ENCODE data around the gene KRTAP5-5. TPM values are rescaled to one million over a fixed set of nuclear protein-coding genes. Genes with fewer than 3 reads are reported as not detected.

Gene KRTAP5-5
- total and polyA plus RNA-seq, 12 donors: not detected

DNA sequence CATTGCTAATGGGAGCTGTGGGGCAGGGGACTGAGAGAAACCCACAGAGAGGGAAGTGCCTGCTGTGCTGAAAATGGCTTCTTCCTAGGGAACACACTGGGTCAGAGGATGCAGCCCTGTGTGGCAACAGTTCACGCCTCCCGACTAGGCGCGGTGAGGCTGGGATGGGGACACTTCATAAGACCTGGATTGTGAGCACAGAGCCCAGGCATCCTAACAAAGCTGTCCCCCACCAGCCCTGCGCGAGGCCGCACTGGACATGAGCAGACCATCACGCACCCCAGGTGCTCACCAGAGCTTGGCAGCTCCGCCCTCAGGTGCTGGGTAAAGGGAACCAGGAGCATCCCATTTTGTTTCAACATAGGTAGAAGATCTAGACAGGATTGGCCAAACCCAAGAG lies 5.9 kb upstream of the KRTAP5-5 start:
- Histone ChIP-seq H3K27ac (no peak overlapping the region), H3K27me3 (peaks cover 0 to 42% (median 8%) of the 10 kb centered on the region in 7 donors), H3K9me3 (no peaks in the 10 kb centered on the region), H3K4me3 (no peak overlapping the region), H3K4me1 (peaks cover 0 to 3% (median 0%) of the 10 kb centered on the region in 9 donors), H3K36me3 (no peaks in the 10 kb centered on the region)
- ATAC-seq (no peak), DNase-seq (no peak)
- intact Hi-C loops (cut with DNase I): loop anchor here in 5 of 10 donors (10.0 kb wide), 1 partner anchor 79 kb away; no protein-coding TSS in a partner anchor
- TF ChIP-seq, protein P1, sequence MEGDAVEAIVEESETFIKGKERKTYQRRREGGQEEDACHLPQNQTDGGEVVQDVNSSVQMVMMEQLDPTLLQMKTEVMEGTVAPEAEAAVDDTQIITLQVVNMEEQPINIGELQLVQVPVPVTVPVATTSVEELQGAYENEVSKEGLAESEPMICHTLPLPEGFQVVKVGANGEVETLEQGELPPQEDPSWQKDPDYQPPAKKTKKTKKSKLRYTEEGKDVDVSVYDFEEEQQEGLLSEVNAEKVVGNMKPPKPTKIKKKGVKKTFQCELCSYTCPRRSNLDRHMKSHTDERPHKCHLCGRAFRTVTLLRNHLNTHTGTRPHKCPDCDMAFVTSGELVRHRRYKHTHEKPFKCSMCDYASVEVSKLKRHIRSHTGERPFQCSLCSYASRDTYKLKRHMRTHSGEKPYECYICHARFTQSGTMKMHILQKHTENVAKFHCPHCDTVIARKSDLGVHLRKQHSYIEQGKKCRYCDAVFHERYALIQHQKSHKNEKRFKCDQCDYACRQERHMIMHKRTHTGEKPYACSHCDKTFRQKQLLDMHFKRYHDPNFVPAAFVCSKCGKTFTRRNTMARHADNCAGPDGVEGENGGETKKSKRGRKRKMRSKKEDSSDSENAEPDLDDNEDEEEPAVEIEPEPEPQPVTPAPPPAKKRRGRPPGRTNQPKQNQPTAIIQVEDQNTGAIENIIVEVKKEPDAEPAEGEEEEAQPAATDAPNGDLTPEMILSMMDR (IDR thresholded peaks at IDR 0.05): no peak
- 69 to 71% methylated on average over 9 of the region's 9 CpGs for WGBS, 2 donors

DNA sequence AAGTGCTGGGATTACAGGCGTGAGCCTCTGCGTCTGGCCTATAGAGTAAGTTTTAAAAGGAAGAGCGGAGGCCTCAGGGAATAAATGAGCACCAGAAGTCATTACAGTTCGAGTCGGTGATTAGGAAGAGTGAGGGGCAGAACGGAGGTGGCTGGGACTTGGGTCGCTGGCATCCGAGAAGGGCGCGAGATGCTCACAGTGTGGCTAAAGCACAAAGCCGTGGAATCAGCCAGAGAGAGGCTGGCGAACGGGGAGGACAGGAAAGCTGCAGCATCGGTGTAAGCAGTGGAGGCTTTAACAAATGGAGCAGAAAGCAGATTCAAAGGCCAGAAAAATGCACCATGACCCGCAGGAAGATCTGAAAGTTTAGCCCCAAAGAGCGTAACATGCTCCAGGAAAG lies 5.0 kb upstream of the KRTAP5-5 start:
- ATAC-seq (no peak), DNase-seq (no peak)
- Histone ChIP-seq H3K36me3 (no peaks in the 10 kb centered on the region), H3K4me1 (peaks cover 0 to 10% (median 2%) of the 10 kb centered on the region in 9 donors), H3K27me3 (peaks cover 0 to 45% (median 11%) of the 10 kb centered on the region in 7 donors), H3K4me3 (no peak overlapping the region), H3K27ac (no peak overlapping the region), H3K9me3 (no peaks in the 10 kb centered on the region)
- TF ChIP-seq, protein P1 (IDR thresholded peaks at IDR 0.05): no peak
- intact Hi-C loops (cut with DNase I): loop anchor here in 6 of 10 donors (5.0 to 10.0 kb wide), 2 partner anchors 77 to 80 kb away; no protein-coding TSS in a partner anchor
- WGBS, 2 donors: 83% methylated on average over 16 of the region's 16 CpGs

- Histone ChIP-seq H3K9me3 (no peaks in the 10 kb centered on the region), H3K27ac (no peak overlapping the region), H3K4me1 (peaks cover 0 to 10% (median 2%) of the 10 kb centered on the region in 9 donors), H3K36me3 (no peaks in the 10 kb centered on the region), H3K4me3 (no peak overlapping the region), H3K27me3 (peaks cover 0 to 42% (median 12%) of the 10 kb centered on the region in 7 donors)
- WGBS, 2 donors: 87 to 88% methylated on average over 13 of the region's 13 CpGs
- TF ChIP-seq, protein P1 (IDR thresholded peaks at IDR 0.05): no peak
- ATAC-seq (no peak), DNase-seq (no peak)
- intact Hi-C loops (cut with DNase I): loop anchor here in 6 of 10 donors (5.0 to 10.0 kb wide), 2 partner anchors 78 to 81 kb away; no protein-coding TSS in a partner anchor
These were observed 4.0 kb upstream of the KRTAP5-5 start for GRCh38 chr11:1625541-1625940.

DNA sequence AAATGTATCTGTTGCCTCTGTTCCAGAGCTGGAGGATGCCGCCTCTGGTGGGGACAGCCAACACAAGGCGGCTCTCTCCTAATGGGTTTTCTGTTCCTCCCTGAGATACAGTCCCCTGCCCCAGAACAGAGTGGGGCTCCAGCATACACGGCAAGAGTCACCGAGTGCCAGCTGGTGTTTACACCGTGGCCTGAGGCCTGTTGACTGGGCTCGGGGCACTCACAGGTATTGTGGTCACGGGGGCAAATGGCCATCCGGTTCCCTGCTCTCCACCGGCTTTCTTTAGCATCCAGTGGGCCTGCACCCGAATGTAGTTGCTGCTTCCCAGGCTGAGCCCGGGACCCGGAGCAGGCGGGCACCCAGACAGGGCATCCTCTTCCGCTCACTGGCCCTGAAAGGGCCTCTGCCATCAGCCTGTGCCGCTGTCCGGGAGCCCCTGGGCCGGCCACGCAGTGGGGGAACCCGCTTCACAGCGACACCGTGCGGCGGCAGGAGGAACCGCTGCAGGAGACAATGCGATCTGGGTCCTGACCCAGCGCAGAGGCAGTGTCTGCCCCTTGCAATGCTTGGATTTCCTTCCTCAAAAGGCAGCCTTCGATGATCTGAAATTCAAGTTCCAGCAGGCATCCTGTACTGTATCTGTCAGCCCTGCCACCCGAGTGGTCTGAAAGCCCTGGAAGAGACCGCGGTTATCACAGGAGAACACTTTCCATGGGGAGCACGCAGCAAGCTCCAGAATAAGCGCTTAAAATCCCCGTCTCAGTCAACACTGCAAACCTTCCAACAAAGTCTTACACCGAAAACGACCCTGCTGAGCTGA lies 859 bp upstream of the KRTAP5-5 start:
- no peaks in the 10 kb centered on the region for H3K9me3 ChIP-seq
- peaks cover 0 to 63% (median 31%) of the 10 kb centered on the region in 7 donors for H3K27me3 ChIP-seq
- H3K27ac ChIP-seq: no peak overlapping the region
- peaks cover 0 to 21% (median 4%) of the 10 kb centered on the region in 9 donors for H3K4me1 ChIP-seq
- 28 to 29% methylated on average over 35 of the region's 35 CpGs for WGBS, 2 donors
- TF ChIP-seq, protein P1 (IDR thresholded peaks at IDR 0.05): peak; percentile 81 to 98 (median 92)
- peak; percentile 69 to 89 (median 87) for ATAC-seq
- intact Hi-C loops (cut with DNase I): loop anchor here in 7 of 10 donors (2.0 to 10.0 kb wide), 3 partner anchors 81 to 84 kb away; no protein-coding TSS in a partner anchor
- peak; percentile 47 to 71 for DNase-seq
- no peaks in the 10 kb centered on the region for H3K36me3 ChIP-seq
- no peak overlapping the region for H3K4me3 ChIP-seq
